Measurements from ENCODE around the gene GNRHR.
A peak's percentile ranks its signal among the peaks of the same experiment; 100 is the strongest.

Gene GNRHR

GRCh38 chr4:67700116-67700737, 54.0 kb downstream of the GNRHR start:
- peak; percentile 80 for DNase-seq

GRCh38 chr4:67699603-67700002, 54.6 kb downstream of the GNRHR start:
- DNase-seq, result peak; percentile 64

GRCh38 chr4:67697860-67698687, 56.1 kb downstream of the GNRHR start:
- DNase-seq, result peak; percentile 40

GRCh38 chr4:67696061-67696460, 58.1 kb downstream of the GNRHR start:
- DNase-seq, result no peak

- DNase-seq, result no peak
Measured at GRCh38 chr4:67694662-67695061, 59.5 kb downstream of the GNRHR start.

- peak; percentile 38 for DNase-seq
Measured at GRCh38 chr4:67691328-67691727, 62.9 kb downstream of the GNRHR start.

Measured in OCI-M1 (cell line).